Adrenal gland (tissue), 12 donors: ENCODE measurements around the gene C1R. TPM values are rescaled to one million over a fixed set of nuclear protein-coding genes. Genes with fewer than 3 reads are reported as not detected.

ENCODE experiments used
- DNase-seq, 7 donors: peaks; one replicate each; pipeline ENCODE4 v3.0.0-alpha.2; 2019 to 2020
- H3K27ac ChIP-seq, 5 donors: fragments of 200-600 bp; sonication (generic) in 4 of 5; 1 replicate in 3 of 5; 2 replicates in 2 of 5; pipeline versions ENCODE4 v1.5.1 to v1.8.0; 2016 to 2020; ENCODE audit warnings: mild to moderate bottlenecking in 1 of 5
- H3K27me3 ChIP-seq: fragments of 200-600 bp; 2 replicates; pipeline ENCODE4 v1.8.0; 2021
- H3K36me3 ChIP-seq, 2 donors: fragments of 200-600 bp; replicated peaks in 1 of 2; 1 replicate in 1 of 2; 2 replicates in 1 of 2; pipeline versions ENCODE4 v1.5.1 to v1.8.0; 2018 to 2022
- H3K4me1 ChIP-seq, 2 donors: fragments of 200-600 bp; replicated peaks in 1 of 2; 1 replicate in 1 of 2; 2 replicates in 1 of 2; pipeline versions ENCODE4 v1.5.1 to v1.8.0; 2018 to 2021
- H3K4me3 ChIP-seq, 4 donors: fragments of 200-600 bp; sonication (generic) in 3 of 4; one replicate each; pipeline ENCODE4 v1.5.1; 2016 to 2018
- H3K9me3 ChIP-seq, 3 donors: fragments of 200-600 bp; sonication (generic) in 1 of 3; replicated peaks in 1 of 3; 1 replicate in 2 of 3; 2 replicates in 1 of 3; pipeline versions ENCODE4 v1.5.1 to v1.8.0; 2016 to 2021
- CTCF ChIP-seq, 6 experiments: fragments of 450-650 bp in 4 of 6; fragments of 200-600 bp in 2 of 6; sonication (generic) in 1 of 6; IDR thresholded peaks; 1 replicate in 5 of 6; 2 replicates in 1 of 6; pipeline versions ENCODE4 v1.5.1 to v1.8.0; 2016 to 2021; ENCODE audit warnings: antibody characterized with exemption in 6 of 6, mild to moderate bottlenecking in 2 of 6, moderate library complexity in 1 of 6
- POLR2A ChIP-seq, 2 donors: fragments of 450-650 bp; IDR thresholded peaks; one replicate each; pipeline ENCODE4 v1.6.1; 2017; ENCODE audit warnings: antibody characterized with exemption in 2 of 2, mild to moderate bottlenecking in 2 of 2, moderate library complexity in 1 of 2
- WGBS, 4 donors: extraction: QIAGEN DNeasy Blood & Tissue Kit in 2 of 4; methylation state at CpG; one replicate each; pipeline versions ENCODE4 v1.1.5 to v1.1.7; 2013 to 2017; 5-methylcytosine and 5-hydroxymethylcytosine counted together
- intact Hi-C, 2 donors: fragments of 100-400 bp; cut with DNase I; formaldehyde crosslinking; loops; one replicate each; pipeline versions ENCODE4 v1.14.1 to v1.15.0; 2022 to 2023
- polyA plus RNA-seq, 3 donors: library from polyadenylated mRNA; stranded (reverse); fragments of 200-250 nt in 2 of 3; fragments of 350-450 nt in 1 of 3; fragmentation: Illumina TruSeq in 1 of 3; extraction: RNeasy Lipid Tissue Mini Kit (QIAGEN cat#74804) in 1 of 3; gene quantifications; one replicate each; pipeline ENCODE4 v1.2.3, GENCODE V29; 2013 to 2014
- total RNA-seq, 9 donors: library from RNA; depleted of rRNA in 4 of 9; stranded (reverse); fragments of >200 nt in 4 of 9; fragments of 120-200 nt in 1 of 9; fragmentation: NEBNext Ultra II Directional in 1 of 9; extraction: Animal tissue kit (Norgen Biotek cat#: 25700) in 1 of 9; gene quantifications; one replicate each; pipeline versions ENCODE4 v1.1.0 to v1.2.4, GENCODE V29; 2013 to 2023
- donor health status: healthy with polysubstance abuse.
- donor health status: Bipolar disorder and iron deficiency.
- donor health status: DM: yes; HTN: yes; CAD: no.
- donor health status: DM: no; HTN: no; CAD: no.
- donor health status: DM: no; HTN: no; CAD: no.
- donor health status: DM: yes; HTN: yes; CAD: no.

Gene C1R
- total and polyA plus RNA-seq, 12 donors = 10.3 to 1,160 (median 366) TPM

GRCh38 chr12:7102582-7102981 is 10.3 kb upstream of the C1R start:
- no peaks in the 10 kb centered on the region for H3K27me3 ChIP-seq
- H3K4me1 ChIP-seq = peaks cover 11 to 40% of the 10 kb centered on the region in 2 donors
- H3K36me3 ChIP-seq = peaks cover 0 to 38% of the 10 kb centered on the region in 2 donors
- no peak for TF ChIP-seq POLR2A (IDR thresholded peaks at IDR 0.05)
- TF ChIP-seq CTCF (IDR thresholded peaks at IDR 0.05) = no peak
- intact Hi-C loops = no loop called here
- peak overlapping the region in 1 of 5 donors; percentile 78 for H3K27ac ChIP-seq
- WGBS, 4 donors = 75 to 84% (median 80%) methylated on average over 3 of the region's 3 CpGs
- no peak overlapping the region for H3K4me3 ChIP-seq
- no peak for DNase-seq
- no peaks in the 10 kb centered on the region for H3K9me3 ChIP-seq

- Histone ChIP-seq H3K4me1 (peaks cover 11 to 31% of the 10 kb centered on the region in 2 donors), H3K27ac (peak overlapping the region in 3 of 5 donors; percentile 10 to 78 (median 46)), H3K36me3 (peaks cover 0 to 38% of the 10 kb centered on the region in 2 donors), H3K4me3 (no peak overlapping the region), H3K9me3 (no peaks in the 10 kb centered on the region), H3K27me3 (no peaks in the 10 kb centered on the region)
- TF ChIP-seq CTCF (IDR thresholded peaks at IDR 0.05) = no peak
- no peak for TF ChIP-seq POLR2A (IDR thresholded peaks at IDR 0.05)
- DNase-seq = peak in 1 of 7 donors; percentile 51
- intact Hi-C loops = no loop called here
- WGBS, 4 donors = 53 to 82% (median 62%) methylated on average over 9 to 10 of the region's 10 CpGs
Measured at GRCh38 chr12:7101694-7102131, 9.5 kb upstream of the C1R start.

GRCh38 chr12:7101047-7101693 is 8.9 kb upstream of the C1R start:
- intact Hi-C loops = no loop called here
- Histone ChIP-seq H3K36me3 (peaks cover 0 to 38% of the 10 kb centered on the region in 2 donors), H3K27ac (peak overlapping the region in 2 of 5 donors; percentile 10 to 47), H3K27me3 (no peaks in the 10 kb centered on the region), H3K4me3 (no peak overlapping the region), H3K9me3 (no peaks in the 10 kb centered on the region), H3K4me1 (peaks cover 11 to 26% of the 10 kb centered on the region in 2 donors)
- TF ChIP-seq POLR2A (IDR thresholded peaks at IDR 0.05) (no peak), CTCF (IDR thresholded peaks at IDR 0.05) (no peak)
- DNase-seq = no peak
- WGBS, 4 donors = 78 to 88% (median 83%) methylated on average over 4 of the region's 4 CpGs

DNA sequence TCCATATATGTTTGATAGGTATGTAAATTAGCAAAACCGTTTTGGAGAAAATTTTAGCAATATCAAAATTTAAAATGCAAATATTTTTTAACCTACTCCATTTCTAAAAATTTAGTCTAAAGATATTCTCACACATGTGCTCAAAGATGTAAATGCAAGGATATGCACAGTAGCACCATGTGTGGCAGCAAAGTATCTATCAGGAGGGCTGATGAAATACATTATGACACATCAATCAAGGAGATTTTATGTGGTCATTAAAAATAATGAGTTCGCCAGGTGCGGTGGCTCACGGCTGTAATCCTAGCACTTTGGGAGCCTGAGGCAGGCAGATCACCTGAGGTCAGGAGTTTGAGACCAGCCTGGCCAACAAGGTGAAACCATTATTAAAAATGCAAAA is 8.0 kb upstream of the C1R start:
- intact Hi-C loops = no loop called here
- H3K27me3 ChIP-seq = no peaks in the 10 kb centered on the region
- H3K4me1 ChIP-seq = peaks cover 11 to 16% of the 10 kb centered on the region in 2 donors
- TF ChIP-seq CTCF (IDR thresholded peaks at IDR 0.05) = no peak
- TF ChIP-seq POLR2A (IDR thresholded peaks at IDR 0.05) = no peak
- 73 to 90% (median 87%) methylated on average over 4 of the region's 4 CpGs for WGBS, 4 donors
- no peak overlapping the region for H3K4me3 ChIP-seq
- no peak for DNase-seq
- H3K9me3 ChIP-seq = no peaks in the 10 kb centered on the region
- H3K27ac ChIP-seq = peak overlapping the region in 1 of 5 donors; percentile 47
- peaks cover 0 to 38% of the 10 kb centered on the region in 2 donors for H3K36me3 ChIP-seq
